GM18907 (cell line): ENCODE measurements around the gene TCF7L1.
"Not testable (repeated sequence)": the region's sequence is repeated elsewhere in the genome, so short reads cannot be mapped to it uniquely, and the experiment has no call there.

Experiments used
- ATAC-seq: cut with Tn5 transposase; IDR thresholded peaks from one replicate; pipeline ENCODE4 v1.9.1; 2021; ENCODE audit warnings: mild to moderate bottlenecking, moderate library complexity; ENCODE audit not compliant: unreplicated experiment

Gene TCF7L1

GRCh38 chr2:85341269-85342029 lies 208.3 kb downstream of the TCF7L1 start:
- no peak for ATAC-seq

- ATAC-seq, result no peak
Measured at GRCh38 chr2:85342156-85342555, 209.0 kb downstream of the TCF7L1 start.

GRCh38 chr2:85343207-85343895 lies 210.2 kb downstream of the TCF7L1 start:
- ATAC-seq, result not testable (repeated sequence)

- no peak for ATAC-seq
Measured at GRCh38 chr2:85344356-85344954, 211.3 kb downstream of the TCF7L1 start.

- ATAC-seq, result no peak
Measured at GRCh38 chr2:85347599-85347998, 214.4 kb downstream of the TCF7L1 start.

GRCh38 chr2:85353876-85354285 lies 220.7 kb downstream of the TCF7L1 start:
- ATAC-seq, result peak; percentile 1

- ATAC-seq, result peak; percentile 95
Measured at GRCh38 chr2:85354286-85355072, 221.3 kb downstream of the TCF7L1 start, which contains the start of the genes ELMOD3 and RETSAT. ELMOD3 (plus strand) TSS chr2:85354769; CDS start chr2:85357199, 2,430 bp downstream. RETSAT (minus strand) TSS chr2:85354528; CDS start chr2:85354507, 21 bp downstream.

- ATAC-seq, result peak; percentile 12
Measured at GRCh38 chr2:85355073-85355410, 221.8 kb downstream of the TCF7L1 start.

GRCh38 chr2:85355521-85355920 lies 222.3 kb downstream of the TCF7L1 start:
- no peak for ATAC-seq

- no peak for ATAC-seq
Measured at GRCh38 chr2:85356186-85356585, 223.0 kb downstream of the TCF7L1 start.

- no peak for ATAC-seq
Measured at GRCh38 chr2:85357736-85358135, 224.5 kb downstream of the TCF7L1 start.
